ENCODE data around the gene EFNA2. TPM values are rescaled to one million over a fixed set of nuclear protein-coding genes. Genes with fewer than 3 reads are reported as not detected.

The EFNA2 gene
- polyA plus RNA-seq, 2 of the 4 experiments (the other 2 are of a cell fraction): 0.16 to 1.3 TPM

GRCh38 chr19:1275260-1275975 is 10.3 kb upstream of the EFNA2 start, which contains the start of gene FAM174C:
Gene FAM174C (plus strand): TSS chr19:1275530. CDS start chr19:1275550, 20 bp downstream.
- peak; percentile 81 to 97 for DNase-seq (ENCODE audit: low read depth in 1 of 2, low spot score in 1 of 2)
- peak within 1 kb of the TSS; percentile 96 to 100 for H3K27ac ChIP-seq
- H3K4me2 ChIP-seq: peak within 1 kb of the TSS; percentile 99
- ChIA-PET CTCF (interaction anchor here (0.9 to 5.3 kb wide), 3 partner anchors 9 to 170 kb away, joined by 3 to 39 read pairs (median 3); no protein-coding TSS in a partner anchor), POLR2A (interaction anchor here (0.6 to 1.0 kb wide), 13 partner anchors 9 to 215 kb away, joined by 3 to 13 read pairs (median 3); partner anchors contain the start of gene REEP6)
- no peak for FAIRE-seq
- WGBS (ENCODE audit: missing lambda C conversion rate): 0% methylated on average over 20 of the region's 98 CpGs
- peaks cover 43% of the 10 kb centered on the region for H3K4me1 ChIP-seq
- ATAC-seq: peak; percentile 78 to 79
- no peaks in the 10 kb centered on the region for H3K9me3 ChIP-seq
- peak within 1 kb of the TSS; percentile 80 for H3K4me3 ChIP-seq
- TF ChIP-seq PBX3 (IDR thresholded peaks at IDR 0.05) (peak; percentile 87), E2F6 (IDR thresholded peaks at IDR 0.05; ENCODE audit: borderline replicate concordance, low read depth) (no peak), RCOR1 (IDR thresholded peaks at IDR 0.05; ENCODE audit: low read depth, low read length) (no peak), FOSB (CRISPR knock-in tag; IDR thresholded peaks at IDR 0.05) (no peak), MAZ (IDR thresholded peaks at IDR 0.05; ENCODE audit: borderline replicate concordance, low read depth, low read length) (no peak), NPAS2 (CRISPR knock-in tag; IDR thresholded peaks at IDR 0.05; ENCODE audit: borderline replicate concordance) (0 out of 2 replicates have a peak, but pooled peaks have one; percentile 35), EHF (CRISPR knock-in tag; IDR thresholded peaks at IDR 0.05) (no peak), RNF2 (IDR thresholded peaks at IDR 0.05; ENCODE audit: borderline replicate concordance, low read depth) (no peak), GATA3 (IDR thresholded peaks at IDR 0.05; ENCODE audit: borderline replicate concordance) (peak; percentile 40; the same call in 1 of the 2 replicates), CEBPB (IDR thresholded peaks at IDR 0.05) (no peak), SREBF2 (IDR thresholded peaks at IDR 0.05) (no peak), ZFP36 (IDR thresholded peaks at IDR 0.05; ENCODE audit: borderline replicate concordance, partially characterized antibody) (no peak), POLR2A (IDR thresholded peaks at IDR 0.05; ENCODE audit: low read length) (peak; percentile 85), MAX (IDR thresholded peaks at IDR 0.05) (peak; percentile 70), JUN (IDR thresholded peaks at IDR 0.05) (peak; percentile 98 to 99), ZNF302 (CRISPR knock-in tag; IDR thresholded peaks at IDR 0.05) (no peak), PHF8 (IDR thresholded peaks at IDR 0.05; ENCODE audit: borderline replicate concordance, low read depth) (no peak), RARB (CRISPR knock-in tag; IDR thresholded peaks at IDR 0.05) (no peak), KDM5A (IDR thresholded peaks at IDR 0.05) (no peak), MYC (IDR thresholded peaks at IDR 0.05; ENCODE audit: borderline replicate concordance, low read length) (peak; percentile 69; the same call in 1 of the 2 replicates), CBX2 (IDR thresholded peaks at IDR 0.05; ENCODE audit: borderline replicate concordance, low read depth) (no peak), CTCF (IDR thresholded peaks at IDR 0.05) (no peak), HOXA7 (CRISPR knock-in tag; IDR thresholded peaks at IDR 0.05) (no peak), SMC3 (IDR thresholded peaks at IDR 0.05) (no peak), NR3C1 (IDR thresholded peaks at IDR 0.05) (no peak), FOXS1 (CRISPR knock-in tag; IDR thresholded peaks at IDR 0.05) (no peak), FOSL2 (IDR thresholded peaks at IDR 0.05) (no peak), FOSL2 (CRISPR knock-in tag; IDR thresholded peaks at IDR 0.05) (peak; percentile 33; the same call in 1 of the 2 replicates), JUNB (IDR thresholded peaks at IDR 0.05) (no peak), TP53 (CRISPR knock-in tag; IDR thresholded peaks at IDR 0.05) (0 out of 2 replicates have a peak, but pooled peaks have one; percentile 23), ELK1 (IDR thresholded peaks at IDR 0.05; ENCODE audit: low read depth, low read length) (no peak), HOXB13 (CRISPR knock-in tag; IDR thresholded peaks at IDR 0.05; ENCODE audit: low read depth) (no peak), HOXB5 (CRISPR knock-in tag; IDR thresholded peaks at IDR 0.05) (0 out of 2 replicates have a peak, but pooled peaks have one; percentile 60), MAFK (IDR thresholded peaks at IDR 0.05; ENCODE audit: partially characterized antibody) (no peak), BHLHE40 (IDR thresholded peaks at IDR 0.05; ENCODE audit: low read depth, low read length) (peak; percentile 56), CHD2 (IDR thresholded peaks at IDR 0.05; ENCODE audit: low read length, partially characterized antibody) (no peak), BCL3 (IDR thresholded peaks at IDR 0.05) (peak; percentile 86; the same call in 2 of the 3 replicates)

Data from A549 (cell line).